HG03558 (cell line): ENCODE results near the gene ZNF195.
"Not testable (repeated sequence)": the region's sequence is repeated elsewhere in the genome, so short reads cannot be mapped to it uniquely, and the experiment has no call there.

Experiments used
- ATAC-seq: cut with Tn5 transposase; IDR thresholded peaks from one replicate; pipeline ENCODE4 v1.9.1; 2021; ENCODE audit warnings: moderate number of reproducible peaks; ENCODE audit not compliant: unreplicated experiment; ENCODE audit errors: extremely low read depth

The ZNF195 gene

DNA sequence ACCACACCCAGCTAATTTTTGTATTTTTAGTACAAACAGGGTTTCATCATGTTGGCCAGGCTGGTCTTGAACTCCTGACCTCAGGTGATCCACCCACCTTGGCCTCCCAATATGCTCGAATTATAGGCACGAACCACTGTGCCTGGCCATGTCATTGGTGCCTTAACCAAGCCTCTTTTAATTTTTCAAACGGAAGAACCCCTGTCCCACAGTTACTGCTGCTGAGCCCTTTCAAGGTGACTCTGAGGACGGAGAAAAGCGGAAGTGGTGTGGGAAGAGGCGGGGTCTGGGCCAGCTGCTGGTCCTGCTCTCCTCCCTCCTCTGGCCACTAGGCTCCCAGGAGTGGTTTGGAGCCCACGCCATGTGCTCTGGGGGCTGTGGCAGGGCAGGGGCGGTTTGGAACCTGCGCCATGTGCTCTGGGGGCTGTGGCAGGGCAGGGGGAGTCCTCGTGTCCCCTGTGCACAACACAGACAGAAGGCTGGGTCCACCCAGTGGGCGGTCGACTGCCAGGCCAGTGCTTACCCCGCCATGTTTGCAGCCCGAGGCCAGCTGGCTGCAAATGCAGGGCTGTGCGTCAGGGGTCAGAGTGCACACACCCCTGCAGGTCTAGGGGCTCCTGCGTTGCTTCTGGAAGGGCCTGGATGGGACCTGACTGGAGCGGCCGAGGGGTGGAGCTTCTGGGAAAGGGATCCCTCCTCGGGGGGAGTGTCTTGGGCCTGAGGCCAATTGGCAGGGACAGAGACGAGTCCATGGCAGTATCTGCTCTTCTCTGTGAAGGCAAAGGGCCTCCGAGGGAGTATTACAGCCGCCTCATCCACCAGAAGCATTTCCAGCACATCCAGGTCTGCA lies 25.4 kb upstream of the ZNF195 start:
- not testable (repeated sequence) for ATAC-seq

DNA sequence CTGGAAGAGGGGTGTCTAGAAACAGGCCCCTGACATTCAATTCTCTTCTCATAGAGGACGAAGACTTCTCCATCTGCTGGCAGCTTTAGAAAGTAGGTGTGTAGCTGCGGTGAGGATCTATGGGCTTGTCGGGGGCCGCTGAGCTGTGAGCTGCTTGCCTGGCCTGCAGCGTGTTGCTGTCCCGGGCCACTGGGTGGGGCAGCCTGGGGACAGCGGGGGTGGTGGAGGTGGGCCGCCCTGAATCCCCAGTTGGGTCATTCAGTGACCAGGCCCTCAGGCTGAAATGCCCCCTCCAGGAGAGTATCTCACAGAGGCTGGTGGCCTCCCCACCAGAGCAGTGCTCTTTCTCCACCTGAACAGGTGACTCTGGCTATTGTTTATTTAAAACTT lies 23.9 kb upstream of the ZNF195 start:
- ATAC-seq, result not testable (repeated sequence)

DNA sequence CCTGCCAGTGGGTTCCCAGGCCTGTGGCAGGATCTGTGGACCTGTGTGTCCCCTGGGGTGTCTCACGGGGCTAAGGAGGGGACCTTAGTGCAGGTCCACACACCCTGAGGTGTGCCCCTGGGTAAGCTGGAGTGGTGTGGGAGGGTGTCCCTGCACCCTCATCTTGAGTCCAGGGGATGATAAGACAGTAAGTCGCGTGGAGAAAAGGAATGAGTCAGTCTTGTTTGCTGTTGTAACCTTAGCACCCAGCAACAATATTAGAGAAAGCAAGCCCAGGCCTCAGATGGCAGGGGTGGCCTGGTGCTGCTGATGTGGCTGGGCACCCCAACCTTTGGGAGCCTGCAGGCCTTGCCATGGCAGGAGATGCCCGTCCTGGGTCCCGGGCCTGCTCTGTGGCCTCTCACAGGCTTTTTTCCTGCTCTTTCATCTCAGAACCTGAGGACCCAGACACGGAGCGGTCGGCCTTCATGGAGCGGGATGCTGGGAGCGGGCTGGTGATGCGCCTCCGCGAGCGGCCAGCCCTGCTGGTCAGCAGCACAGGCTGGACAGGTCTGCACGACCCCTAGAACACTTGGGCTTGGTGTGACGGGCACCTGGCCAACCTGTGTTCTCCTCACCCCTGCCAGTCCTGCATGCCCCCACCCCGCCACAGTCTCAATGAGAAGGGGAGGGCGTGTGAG lies 23.4 kb upstream of the ZNF195 start:
- ATAC-seq, result not testable (repeated sequence)

DNA sequence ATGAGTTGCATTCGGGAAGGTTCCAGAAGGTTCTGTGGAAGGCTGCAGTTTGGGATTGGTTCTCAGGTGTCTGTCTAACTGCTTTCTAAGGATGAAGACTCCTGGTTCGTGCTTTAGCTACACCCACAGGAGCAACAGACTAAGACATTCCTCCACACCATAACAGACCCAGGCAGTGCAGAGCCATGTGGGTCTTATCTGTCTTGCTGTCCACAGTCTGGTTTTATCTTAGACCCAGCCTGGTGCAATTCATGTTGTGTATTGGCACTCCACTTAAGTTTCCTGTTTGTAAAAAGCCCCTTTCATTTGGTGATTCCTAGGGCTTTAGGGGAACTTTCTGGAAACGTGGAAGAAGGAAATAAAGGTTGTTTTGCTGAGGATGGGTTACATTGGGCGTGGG lies 22.1 kb upstream of the ZNF195 start:
- not testable (repeated sequence) for ATAC-seq

DNA sequence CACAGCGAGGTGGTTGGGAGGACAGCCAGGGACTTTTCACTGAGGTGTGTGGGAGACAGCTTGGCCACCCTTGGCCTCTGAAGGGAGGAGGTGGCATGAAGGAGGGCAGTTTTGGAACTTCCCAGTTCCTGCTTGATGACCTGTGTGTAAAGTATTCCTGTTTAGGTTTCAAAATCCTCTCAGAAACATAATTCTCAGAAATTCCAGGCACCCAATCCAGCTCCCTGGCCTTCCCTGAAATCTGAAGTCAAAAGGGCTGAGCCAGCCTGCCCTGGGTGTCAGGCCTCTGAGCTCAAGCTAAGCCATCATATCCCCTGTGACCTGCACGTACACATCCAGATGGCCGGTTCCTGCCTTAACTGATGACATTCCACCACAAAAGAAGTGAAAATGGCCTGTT lies 19.6 kb upstream of the ZNF195 start:
- not testable (repeated sequence) for ATAC-seq

DNA sequence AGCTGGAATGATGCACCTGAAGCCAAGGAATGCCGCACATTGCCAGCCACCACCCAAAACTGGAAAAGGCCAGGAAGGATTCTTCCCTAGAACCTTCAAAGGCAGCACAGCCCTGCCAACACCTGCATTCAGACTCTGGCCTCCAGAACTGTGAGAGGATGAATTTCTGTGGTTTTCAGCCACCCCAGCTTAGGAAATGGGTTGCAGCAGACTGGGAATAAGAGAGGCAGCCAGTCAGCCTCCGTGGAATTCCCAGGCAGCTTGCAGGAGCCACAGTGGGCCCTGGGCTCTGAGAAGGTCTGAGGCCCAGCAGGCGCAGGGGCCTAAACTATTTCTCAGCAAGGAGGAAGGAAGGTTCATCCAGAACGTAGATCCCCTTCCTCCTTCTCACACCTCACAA lies 19.2 kb upstream of the ZNF195 start:
- not testable (repeated sequence) for ATAC-seq

DNA sequence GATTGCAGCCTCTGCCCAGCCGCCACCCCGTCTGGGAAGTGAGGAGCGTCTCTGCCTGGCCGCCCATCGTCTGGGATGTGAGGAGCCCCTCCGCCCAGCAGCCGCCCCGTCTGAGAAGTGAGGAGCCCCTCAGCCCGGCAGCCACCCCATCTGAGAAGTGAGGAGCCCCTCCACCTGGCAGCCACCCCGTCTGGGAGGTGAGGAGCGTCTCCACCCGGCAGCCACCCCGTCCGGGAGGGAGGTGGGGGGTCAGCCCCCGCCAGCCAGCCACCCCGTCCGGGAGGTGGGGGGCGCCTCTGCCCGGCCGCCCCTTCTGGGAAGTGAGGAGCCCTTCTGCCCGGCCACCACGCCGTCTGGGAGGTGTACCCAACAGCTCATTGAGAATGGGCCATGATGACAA lies 18.3 kb upstream of the ZNF195 start:
- not testable (repeated sequence) for ATAC-seq

DNA sequence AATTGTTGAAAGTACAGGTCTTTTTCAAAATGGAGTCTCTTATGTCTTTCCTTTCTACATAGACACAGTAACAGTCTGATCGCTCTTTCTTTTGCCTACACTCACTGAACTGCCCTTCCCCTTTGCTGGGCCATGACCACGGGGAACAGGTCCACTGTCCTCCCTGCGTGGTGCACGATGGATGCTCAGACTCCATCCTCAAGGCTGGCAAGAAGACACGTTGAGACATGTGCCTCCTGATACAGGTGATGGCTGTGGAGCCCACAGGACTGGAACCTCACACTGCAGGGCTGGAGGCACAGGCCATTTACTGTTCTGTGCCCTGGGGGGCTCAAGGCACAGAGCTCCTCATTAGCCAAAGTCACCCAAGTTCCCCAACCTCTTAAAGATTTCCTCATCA lies 16.5 kb upstream of the ZNF195 start:
- ATAC-seq, result not testable (repeated sequence)

DNA sequence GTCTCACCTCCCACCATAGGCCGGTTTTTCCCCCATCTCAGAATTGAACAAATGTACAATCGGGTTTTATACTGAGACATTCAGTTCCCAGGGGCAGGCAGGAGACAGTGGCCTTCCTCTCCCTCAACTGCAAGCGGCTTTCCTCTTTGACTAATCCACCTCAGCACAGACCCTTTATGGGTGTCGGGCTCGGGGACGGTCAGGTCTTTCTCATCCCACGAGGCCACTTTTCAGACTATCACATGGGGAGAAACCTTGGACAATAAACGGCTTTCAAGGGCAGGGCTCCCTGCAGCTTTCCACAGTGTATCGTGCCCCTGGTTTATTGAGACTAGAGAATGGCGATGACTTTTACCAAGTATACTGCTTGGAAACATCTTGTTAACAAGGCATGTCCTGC lies 16.0 kb upstream of the ZNF195 start:
- not testable (repeated sequence) for ATAC-seq

DNA sequence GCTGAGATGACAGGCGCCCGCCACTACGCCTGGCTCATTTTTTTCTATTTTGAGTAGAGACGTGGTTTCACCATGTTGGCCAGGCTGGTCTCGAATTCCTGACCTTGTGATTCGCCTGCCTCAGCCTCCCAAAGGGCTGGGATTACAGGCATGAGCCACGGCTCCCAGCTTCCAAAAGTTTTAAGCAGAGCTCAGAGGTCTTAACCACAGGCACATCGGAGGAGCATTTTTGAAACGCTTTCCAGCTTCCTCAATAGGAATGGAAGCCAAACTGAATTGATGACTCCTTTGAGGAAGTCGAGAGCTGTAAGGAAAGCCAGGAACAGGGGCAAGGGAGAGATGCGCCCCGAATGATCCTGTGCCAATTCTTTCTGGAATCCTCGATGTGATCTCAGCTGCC lies 14.5 kb upstream of the ZNF195 start:
- not testable (repeated sequence) for ATAC-seq

DNA sequence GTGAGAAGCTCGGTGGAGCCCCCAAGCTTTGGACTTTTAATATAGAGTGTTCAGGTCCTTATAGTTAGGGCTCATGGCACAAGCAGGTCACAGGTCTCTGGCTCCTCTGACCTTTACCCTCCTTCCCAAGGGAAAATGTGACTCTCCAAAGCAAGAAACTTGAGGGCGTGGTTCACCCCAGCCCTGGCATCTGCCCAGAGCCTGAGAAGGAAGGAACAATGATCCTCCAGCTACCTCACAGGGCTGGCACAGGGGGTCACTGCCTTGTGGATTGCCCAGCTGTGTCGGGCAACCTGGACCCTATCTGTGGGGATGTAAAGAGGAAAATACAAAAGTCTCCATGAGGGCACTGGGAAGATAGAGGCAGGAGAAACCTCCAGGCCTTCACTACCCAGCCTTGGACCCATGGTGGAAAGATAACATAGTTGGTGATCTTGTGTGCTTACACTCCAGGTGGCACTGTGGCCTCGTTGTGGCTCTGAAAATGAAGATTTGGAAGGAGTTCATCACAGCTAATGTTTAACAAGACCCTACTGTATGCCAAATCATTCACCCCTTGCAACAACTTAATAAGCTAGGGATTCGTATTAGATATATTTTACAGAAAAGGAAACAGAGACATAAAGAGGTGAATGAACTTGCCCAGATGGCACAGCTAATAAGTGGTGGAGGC lies 3.8 kb upstream of the ZNF195 start:
- no peak for ATAC-seq

DNA sequence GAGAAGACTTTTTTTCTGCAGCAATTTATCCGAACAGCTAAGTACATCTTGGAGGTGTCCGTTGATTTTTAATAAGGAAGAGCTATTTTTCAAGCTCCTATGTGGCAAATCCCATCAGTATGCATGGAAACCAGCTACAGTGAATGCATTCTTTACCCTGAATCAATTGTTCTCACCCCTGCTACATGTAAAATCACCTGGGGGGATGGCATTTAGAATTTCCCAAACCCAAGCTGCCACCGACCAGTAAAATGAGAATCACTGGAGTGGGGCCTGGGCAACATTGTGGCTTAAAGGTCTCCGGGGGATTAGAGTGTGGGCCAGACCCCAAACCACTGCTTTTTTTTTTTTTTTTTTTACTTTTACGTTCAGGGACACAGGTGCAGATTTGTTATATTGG lies 2.8 kb upstream of the ZNF195 start:
- ATAC-seq, result no peak

DNA sequence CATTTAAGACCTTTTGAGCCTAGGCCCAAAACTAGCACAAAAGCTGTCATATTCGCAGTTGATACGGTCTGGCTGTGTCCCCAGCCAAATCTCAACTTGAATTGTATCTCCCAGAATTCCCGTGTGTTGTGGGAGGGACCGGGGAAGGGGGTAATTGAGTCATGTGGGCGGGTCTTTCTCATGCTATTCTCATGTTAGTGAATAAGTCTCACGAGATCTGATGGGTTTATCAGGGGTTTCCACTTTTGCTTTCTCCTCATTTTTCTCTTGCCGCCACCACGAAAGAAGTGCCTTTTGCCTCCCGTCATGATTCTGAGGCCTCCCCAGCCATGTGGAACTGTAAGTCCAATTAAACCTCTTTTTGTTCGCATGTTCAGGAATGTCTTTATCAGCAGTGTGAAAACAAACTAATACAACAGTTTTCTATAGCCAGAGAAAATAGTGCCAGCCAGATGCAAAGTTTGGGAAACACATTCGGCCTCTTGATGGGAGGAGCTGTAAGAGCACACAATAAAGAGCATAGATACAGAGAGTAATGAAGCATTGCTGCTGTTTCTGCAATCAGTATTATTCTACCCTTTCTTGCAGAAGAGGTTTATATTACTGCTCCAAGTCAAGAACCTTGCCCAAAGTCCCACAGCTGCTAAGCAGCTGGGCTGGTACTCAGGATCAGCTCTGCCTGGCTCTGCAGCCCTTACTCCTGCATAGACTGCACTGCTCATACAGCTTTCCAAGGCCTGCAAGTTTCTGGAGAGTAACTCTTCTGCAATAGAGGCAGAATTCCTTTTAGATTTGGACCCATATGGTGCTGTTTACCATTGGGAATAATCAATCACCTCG lies 2.0 kb upstream of the ZNF195 start:
- ATAC-seq, result no peak

DNA sequence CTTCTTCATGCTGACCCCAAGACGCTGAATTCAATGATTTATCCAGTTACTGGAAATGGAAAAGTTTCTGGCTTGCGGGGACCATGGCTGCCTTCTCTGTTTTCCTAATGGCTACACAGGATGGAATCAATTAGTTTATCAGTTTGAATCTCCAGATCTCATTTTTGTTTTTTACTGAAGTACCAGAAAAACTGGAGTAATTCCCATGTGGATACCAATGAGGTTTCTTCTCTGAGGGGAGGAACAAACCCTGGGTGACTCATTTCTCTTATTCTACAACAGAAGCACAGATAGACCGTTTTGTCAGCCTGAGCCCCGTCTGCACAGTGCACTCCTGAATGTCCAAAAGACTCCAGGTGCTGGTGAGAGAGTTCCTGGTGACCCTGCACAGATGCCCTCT lies 3.4 kb downstream of the ZNF195 start:
- no peak for ATAC-seq

DNA sequence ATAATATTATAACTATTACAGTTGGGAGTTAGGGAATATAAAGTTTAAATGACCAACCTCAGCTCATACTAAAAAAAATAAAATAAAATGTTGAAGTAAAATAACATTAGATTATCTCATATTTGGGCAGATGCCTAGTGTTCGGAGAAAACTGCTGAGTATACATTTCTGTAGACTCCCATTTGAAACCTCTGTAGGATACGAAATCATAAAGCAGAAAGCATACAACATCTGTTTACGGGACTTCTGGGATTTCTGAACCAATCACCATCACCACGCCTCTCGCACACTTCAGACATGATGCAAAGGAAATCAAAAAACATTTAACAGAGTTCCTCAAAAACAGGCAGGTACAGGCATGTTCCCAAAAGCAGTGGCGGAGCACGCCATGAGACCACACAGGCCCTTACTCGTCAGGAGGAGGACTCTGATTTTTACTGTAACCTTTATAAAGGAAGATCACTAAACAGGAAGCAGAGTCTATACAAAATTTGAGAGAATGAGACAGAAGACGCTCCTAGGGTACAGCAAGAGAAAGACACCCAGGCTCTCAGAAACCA lies 8.6 kb downstream of the ZNF195 start:
- ATAC-seq, result no peak

DNA sequence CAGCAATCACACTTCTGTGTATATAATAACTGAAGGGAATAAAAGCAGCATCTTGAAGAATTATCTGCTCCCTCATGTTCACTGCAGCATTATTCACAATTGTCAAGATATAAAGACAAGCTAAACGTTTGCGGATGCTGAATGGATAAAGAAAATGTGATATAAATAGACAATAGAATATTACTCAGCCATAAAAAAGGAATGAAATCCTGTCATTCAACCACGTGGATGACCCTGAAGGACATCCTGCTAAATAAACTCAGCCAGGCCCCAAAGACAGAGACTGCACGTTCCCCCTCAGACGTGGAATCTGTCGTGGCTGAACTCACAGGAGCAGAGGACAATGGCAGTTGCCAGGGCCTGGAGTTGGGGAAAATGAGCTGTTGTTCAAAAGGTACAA lies 9.6 kb downstream of the ZNF195 start:
- no peak for ATAC-seq

DNA sequence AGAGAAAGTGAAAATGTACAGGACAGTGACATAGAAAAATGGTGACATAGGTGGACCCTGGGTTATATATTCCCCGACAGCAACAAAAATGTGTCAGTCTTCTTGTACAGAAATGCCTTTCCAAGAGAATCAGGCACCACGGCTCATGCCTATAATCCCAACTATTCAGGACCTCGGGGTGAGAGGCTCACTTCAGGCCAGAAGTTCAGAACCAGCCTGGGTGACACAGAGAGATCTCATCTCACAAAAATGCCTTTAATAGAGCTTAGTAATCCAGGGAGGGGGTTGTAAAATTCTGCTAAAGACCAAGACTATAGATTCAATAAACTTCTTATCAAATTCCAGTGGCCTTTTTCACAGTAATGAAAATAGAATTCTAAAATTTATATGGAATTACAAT lies 10.7 kb downstream of the ZNF195 start:
- ATAC-seq, result no peak

DNA sequence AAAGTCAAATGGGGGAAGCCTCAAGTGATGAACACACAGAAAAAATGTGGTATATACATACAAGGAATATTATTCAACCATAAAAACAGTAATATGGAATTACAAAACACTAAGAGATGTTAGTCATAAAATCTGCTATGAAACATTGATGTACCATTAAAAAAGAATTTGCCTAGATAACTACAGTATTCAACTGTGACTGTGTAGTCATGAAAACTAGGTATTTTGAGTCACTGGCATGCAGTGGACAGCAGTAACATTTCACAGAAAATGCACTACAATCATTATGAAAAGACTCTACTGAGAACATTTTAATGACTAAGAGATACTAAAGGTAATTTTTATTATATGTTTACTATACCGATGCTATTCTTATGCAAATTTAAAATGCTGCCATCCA lies 11.7 kb downstream of the ZNF195 start:
- no peak for ATAC-seq

DNA sequence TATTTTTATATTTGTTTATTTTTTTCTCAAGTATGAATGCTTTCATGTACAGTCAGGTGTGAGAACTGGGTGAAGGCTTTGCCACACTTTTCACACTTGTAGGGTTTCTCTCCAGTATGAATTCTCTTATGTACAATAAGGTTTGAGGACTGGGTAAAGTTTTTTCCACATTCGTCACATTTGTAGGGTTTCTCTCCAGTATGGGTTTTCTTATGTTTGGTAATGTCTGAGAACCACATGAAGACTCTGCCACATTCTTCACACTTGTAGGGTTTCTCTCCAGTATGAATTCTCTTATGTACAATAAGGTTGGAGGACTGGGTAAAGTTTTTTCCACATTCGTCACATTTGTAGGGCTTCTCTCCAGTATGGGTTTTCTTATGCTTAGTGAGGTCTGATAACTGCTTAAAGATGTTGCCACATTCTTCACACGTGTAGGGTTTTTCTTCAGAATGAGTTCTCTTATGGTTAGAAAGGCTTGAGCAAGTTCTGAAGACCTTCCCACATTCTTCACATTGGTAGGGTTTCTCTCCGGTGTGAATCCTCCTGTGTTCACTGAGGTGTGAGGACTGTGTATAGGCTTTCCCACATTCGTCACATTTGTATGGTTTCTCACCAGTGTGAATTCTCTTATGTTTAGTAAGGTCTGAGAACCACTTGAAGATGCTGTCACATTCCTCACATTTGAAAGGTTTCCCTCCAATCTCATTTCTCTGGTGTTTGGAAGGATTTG lies 19.7 kb downstream of the ZNF195 start:
- ATAC-seq, result no peak
